Measurements from ENCODE around the gene BRPF1. TPM values are rescaled to one million over a fixed set of nuclear protein-coding genes. Genes with fewer than 3 reads are reported as not detected.
A peak's percentile ranks its signal among the peaks of the same experiment; 100 is the strongest.

BRPF1 gene
- total RNA-seq, 2 experiments from 2014 or later: 31.5 to 31.9 TPM

DNA sequence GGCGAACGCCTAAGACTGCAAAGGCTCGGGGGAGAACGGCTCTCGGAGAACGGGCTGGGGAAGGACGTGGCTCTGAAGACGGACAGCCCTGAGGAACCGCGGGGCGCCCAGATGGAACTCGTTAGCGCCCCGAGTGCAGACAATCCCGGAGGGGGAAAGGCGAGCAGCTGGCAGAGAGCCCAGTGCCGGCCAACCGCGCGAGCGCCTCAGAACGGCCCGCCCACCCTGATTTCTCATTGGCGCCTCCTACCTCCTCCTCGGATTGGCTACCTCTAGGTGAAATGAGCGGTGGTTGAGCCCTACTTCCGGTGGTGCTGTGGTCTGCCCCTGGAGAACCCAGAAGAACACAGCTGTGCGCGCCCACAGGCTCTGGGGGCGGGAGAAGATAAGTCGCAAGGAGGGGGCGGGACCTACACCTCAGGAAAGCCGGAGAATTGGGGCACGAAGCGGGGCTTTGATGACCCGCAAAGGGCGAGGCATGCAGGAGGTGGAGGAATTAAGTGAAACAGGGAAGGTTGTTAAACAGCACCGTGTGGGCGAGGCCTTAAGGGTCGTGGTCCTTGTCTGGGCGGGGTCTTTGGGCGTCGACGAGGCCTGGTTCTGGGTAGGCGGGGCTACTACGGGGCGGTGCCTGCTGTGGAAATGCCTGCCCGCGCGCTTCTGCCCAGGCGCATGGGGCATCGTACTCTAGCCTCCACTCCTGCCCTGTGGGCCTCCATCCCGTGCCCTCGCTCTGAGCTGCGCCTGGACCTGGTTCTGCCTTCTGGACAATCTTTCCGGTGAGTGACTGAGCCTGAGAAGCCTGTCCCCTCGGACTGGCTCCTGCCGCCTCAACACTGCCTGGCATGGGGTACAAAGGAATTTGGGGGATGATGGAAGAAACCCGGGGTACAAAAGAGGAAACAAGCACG is 18.4 kb downstream of the BRPF1 start, which contains the start of gene OGG1:
Gene OGG1 (plus strand): TSS at position 308 of the 911 bp plus-strand sequence. CDS start 335 bp downstream, at position 643.
- peaks cover 40% of the 10 kb centered on the region for H3K4me1 ChIP-seq (ENCODE audit: insufficient read depth, low read length, poor library complexity, severe bottlenecking)
- H3K4me2 ChIP-seq (ENCODE audit: low read length): peak within 1 kb of the TSS; percentile 85
- peak within 1 kb of the TSS; percentile 52; the same call in 1 of the 2 replicates for H2AFZ ChIP-seq (ENCODE audit: low read length)
- H3K27ac ChIP-seq (ENCODE audit: low read depth, low read length, poor library complexity, severe bottlenecking): peak within 1 kb of the TSS; percentile 88
- intact Hi-C loops (cut with micrococcal nuclease; ENCODE audit: unreplicated experiment): loop anchor here (1.0 to 10.0 kb wide), 6 partner anchors 19 to 645 kb away; partner anchors contain the start of genes BRPF1, CRELD1, MTMR14 and SETD5
- DNase-seq (ENCODE audit: low spot score): peak; percentile 99
- POLR2A ChIA-PET: interaction anchor here (0.6 to 3.6 kb wide), 9 partner anchors 12 to 354 kb away, joined by 3 to 17 read pairs (median 6); partner anchors contain the start of genes ARPC4, BRPF1 and TADA3
- peak within 1 kb of the TSS; percentile 81 for H3K4me3 ChIP-seq (ENCODE audit: low read depth, low read length, poor library complexity, severe bottlenecking)
- no peaks in the 10 kb centered on the region for H3K9me2 ChIP-seq (ENCODE audit: insufficient read depth, low read length)
- CTCF ChIA-PET (ENCODE audit: unreplicated experiment): no interaction called here
- H3K79me2 ChIP-seq (ENCODE audit: insufficient read depth, low read depth, low read length): peaks cover 19% of the 10 kb centered on the region
- H3K9me3 ChIP-seq (ENCODE audit: low read length): no peaks in the 10 kb centered on the region
- TF ChIP-seq, protein P1, sequence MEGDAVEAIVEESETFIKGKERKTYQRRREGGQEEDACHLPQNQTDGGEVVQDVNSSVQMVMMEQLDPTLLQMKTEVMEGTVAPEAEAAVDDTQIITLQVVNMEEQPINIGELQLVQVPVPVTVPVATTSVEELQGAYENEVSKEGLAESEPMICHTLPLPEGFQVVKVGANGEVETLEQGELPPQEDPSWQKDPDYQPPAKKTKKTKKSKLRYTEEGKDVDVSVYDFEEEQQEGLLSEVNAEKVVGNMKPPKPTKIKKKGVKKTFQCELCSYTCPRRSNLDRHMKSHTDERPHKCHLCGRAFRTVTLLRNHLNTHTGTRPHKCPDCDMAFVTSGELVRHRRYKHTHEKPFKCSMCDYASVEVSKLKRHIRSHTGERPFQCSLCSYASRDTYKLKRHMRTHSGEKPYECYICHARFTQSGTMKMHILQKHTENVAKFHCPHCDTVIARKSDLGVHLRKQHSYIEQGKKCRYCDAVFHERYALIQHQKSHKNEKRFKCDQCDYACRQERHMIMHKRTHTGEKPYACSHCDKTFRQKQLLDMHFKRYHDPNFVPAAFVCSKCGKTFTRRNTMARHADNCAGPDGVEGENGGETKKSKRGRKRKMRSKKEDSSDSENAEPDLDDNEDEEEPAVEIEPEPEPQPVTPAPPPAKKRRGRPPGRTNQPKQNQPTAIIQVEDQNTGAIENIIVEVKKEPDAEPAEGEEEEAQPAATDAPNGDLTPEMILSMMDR (conservative IDR thresholded peaks at IDR 0.05; ENCODE audit: low read length): no peak
- no peak for TF ChIP-seq EZH2phosphoT487 (IDR thresholded peaks at IDR 0.05; ENCODE audit: borderline replicate concordance, low read depth, low read length)
- H3K36me3 ChIP-seq (ENCODE audit: insufficient read depth, low read length): peaks cover 82% of the 10 kb centered on the region
- no TSS peak for BruUV-seq (replicated peaks)
- no peaks in the 10 kb centered on the region for H4K20me1 ChIP-seq (ENCODE audit: insufficient read depth, low read length)

GRCh38 chr3:9750556-9751411 is 19.2 kb downstream of the BRPF1 start:
- TF ChIP-seq, protein P1 (conservative IDR thresholded peaks at IDR 0.05; ENCODE audit: low read length): no peak
- TF ChIP-seq EZH2phosphoT487 (IDR thresholded peaks at IDR 0.05; ENCODE audit: borderline replicate concordance, low read depth, low read length): no peak
- CTCF ChIA-PET (ENCODE audit: unreplicated experiment): interaction anchor here (0.6 kb wide), 1 partner anchor 18 kb away, joined by 3 read pairs; no protein-coding TSS in a partner anchor
- intact Hi-C loops (cut with micrococcal nuclease; ENCODE audit: unreplicated experiment): loop anchor here (1.0 to 10.0 kb wide), 5 partner anchors 19 to 644 kb away; partner anchors contain the start of genes BRPF1, CRELD1, SETD5 and TADA3
- peak; percentile 64 for DNase-seq (ENCODE audit: low spot score)
- peak overlapping the region; percentile 88 for H3K27ac ChIP-seq (ENCODE audit: low read depth, low read length, poor library complexity, severe bottlenecking)
- H3K4me3 ChIP-seq (ENCODE audit: low read depth, low read length, poor library complexity, severe bottlenecking): peak overlapping the region; percentile 81
- peak overlapping the region; percentile 85 for H3K4me2 ChIP-seq (ENCODE audit: low read length)
- H3K36me3 ChIP-seq (ENCODE audit: insufficient read depth, low read length): peaks cover 82% of the 10 kb centered on the region
- H2AFZ ChIP-seq (ENCODE audit: low read length): peak overlapping the region; percentile 52; the same call in 1 of the 2 replicates
- POLR2A ChIA-PET: interaction anchor here (0.5 to 3.6 kb wide), 10 partner anchors 13 to 354 kb away, joined by 3 to 17 read pairs (median 4); partner anchors contain the start of genes ARPC4, BRPF1 and TADA3
- BruUV-seq (replicated peaks): TSS peak; percentile 63
- peaks cover 19% of the 10 kb centered on the region for H3K79me2 ChIP-seq (ENCODE audit: insufficient read depth, low read depth, low read length)
- no peaks in the 10 kb centered on the region for H3K9me3 ChIP-seq (ENCODE audit: low read length)
- no peaks in the 10 kb centered on the region for H3K9me2 ChIP-seq (ENCODE audit: insufficient read depth, low read length)
- H3K4me1 ChIP-seq (ENCODE audit: insufficient read depth, low read length, poor library complexity, severe bottlenecking): peaks cover 44% of the 10 kb centered on the region
- H4K20me1 ChIP-seq (ENCODE audit: insufficient read depth, low read length): no peaks in the 10 kb centered on the region
